ENCODE measurements around the gene CLDN15. TPM values are rescaled to one million over a fixed set of nuclear protein-coding genes. Genes with fewer than 3 reads are reported as not detected.
"Not testable (repeated sequence)": the region's sequence is repeated elsewhere in the genome, so short reads cannot be mapped to it uniquely, and the experiment has no call there.

The CLDN15 gene
- total RNA-seq, 1 experiment from 2014 or later: 2.1 TPM

DNA sequence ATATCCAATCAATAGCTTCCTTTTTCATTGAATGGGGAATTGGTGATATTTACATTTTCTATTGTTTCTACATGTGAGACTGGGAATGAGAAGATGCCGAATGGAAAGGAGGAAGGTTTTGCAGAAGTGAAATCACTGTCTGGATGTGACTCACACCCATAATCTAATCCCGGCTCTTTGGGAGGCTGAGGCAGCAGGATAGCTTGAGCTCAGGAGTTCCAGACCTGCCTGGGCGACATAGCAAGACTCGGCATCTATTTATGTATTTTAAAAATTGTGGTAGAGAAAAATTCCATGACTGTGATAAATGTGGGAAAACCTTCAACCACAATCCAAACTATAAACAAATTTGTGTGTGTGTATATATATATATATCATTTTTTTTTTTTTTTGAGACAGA, 18.2 kb upstream of the CLDN15 start:
- Histone ChIP-seq H3K4me3 (no peak overlapping the region), H3K36me3 (peaks cover 6% of the 10 kb centered on the region), H3K27me3 (replicated peaks) (peaks cover 14% of the 10 kb centered on the region), H3K27ac (no peak overlapping the region), H3K9me3 (replicated peaks) (no peaks in the 10 kb centered on the region), H3K4me1 (replicated peaks) (peaks cover 4% of the 10 kb centered on the region)
- peak in 1 of 2 experiments; percentile 7 for DNase-seq (ENCODE audit: low read depth in 1 of 2, low spot score in 2 of 2)

DNA sequence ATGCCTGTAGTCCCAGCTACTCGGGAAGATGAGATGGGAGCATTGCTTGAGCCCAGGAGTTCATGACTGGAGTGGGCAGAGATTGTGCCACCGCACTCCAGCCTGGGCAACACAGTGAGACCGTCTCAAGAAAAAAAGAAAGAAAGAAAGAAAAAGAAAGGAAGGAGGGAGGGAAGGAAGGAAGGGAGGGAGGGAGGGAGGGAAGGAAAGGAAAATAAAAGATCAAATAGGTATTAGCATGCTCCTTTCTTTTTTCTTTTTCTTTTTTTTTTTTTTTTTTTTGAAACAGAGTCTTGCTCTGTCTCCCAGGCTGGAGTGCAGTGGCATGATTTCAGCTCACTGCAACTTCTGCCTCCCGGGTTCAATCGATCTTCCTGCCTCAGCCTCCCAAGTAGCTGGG, 15.6 kb upstream of the CLDN15 start:
- not testable (repeated sequence) for H3K9me3 ChIP-seq (replicated peaks); H3K27ac ChIP-seq; DNase-seq (ENCODE audit: low read depth in 1 of 2, low spot score in 2 of 2); H3K4me3 ChIP-seq; H3K27me3 ChIP-seq (replicated peaks); H3K4me1 ChIP-seq (replicated peaks)
- peaks cover 26% of the 10 kb centered on the region for H3K36me3 ChIP-seq

DNA sequence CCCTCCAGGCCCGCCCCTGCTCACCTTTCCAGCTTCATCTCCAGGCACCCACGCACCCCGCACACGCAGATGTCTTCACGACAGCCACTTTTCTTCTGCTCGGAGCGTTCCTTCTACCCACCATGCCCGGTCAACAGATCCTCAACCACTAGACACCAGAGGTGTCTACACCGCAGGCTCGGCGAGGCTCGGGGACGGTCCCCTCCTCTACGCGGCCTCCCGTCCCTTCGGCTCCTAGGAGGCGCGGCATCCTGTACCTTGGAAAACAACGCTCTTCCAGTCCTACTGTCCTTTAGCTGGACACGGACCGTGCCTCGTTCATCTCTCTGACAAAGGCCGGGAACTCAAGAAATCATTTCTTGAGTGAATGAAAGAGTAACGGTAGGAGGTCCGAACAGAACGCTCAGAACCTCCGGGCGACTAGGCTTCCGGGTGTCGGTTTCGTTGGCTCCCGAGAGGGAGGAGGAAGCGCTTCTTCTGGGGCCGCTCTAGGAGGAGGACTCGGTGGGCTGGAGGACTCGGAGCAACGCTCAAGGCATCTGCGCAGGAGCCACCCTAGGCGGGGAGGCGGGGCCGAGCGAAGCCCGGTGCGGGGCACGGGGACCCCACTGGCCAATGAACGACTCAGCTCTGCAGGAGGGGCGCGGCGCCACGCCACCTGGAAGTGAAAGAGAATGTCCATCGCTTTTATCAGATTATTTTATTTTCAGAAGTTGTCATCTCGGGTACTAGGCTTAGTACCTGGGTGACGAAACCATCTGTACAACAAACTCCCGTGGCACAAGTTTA, 14.5 kb upstream of the CLDN15 start:
- Histone ChIP-seq H3K27ac (peak overlapping the region; percentile 35), H3K27me3 (replicated peaks) (peaks cover 7% of the 10 kb centered on the region; the same call in 1 of the 2 replicates), H3K4me3 (peak overlapping the region; percentile 67), H3K4me1 (replicated peaks) (peaks cover 4% of the 10 kb centered on the region), H3K36me3 (peaks cover 31% of the 10 kb centered on the region), H3K9me3 (replicated peaks) (no peaks in the 10 kb centered on the region)
- peak; percentile 96 to 99 for DNase-seq (ENCODE audit: low read depth in 1 of 2, low spot score in 2 of 2)

DNA sequence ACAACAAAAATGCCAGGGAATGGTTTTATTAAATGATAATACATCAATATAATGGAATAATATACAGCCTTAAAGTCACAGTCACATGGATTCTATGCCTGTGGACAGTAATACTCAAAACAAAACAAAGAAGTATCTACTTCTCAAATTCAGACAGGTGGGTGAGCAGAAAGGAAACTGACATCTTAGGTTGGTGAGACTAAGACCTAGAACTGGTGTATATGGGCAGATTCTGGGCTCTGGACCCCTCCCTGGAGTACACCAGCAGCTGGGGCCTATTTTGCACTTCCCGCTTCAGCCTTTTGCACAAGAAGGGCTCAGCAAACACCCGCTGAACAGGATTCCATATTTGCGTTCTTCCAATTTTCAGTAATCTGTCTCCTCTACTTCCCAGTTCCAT, 12.7 kb upstream of the CLDN15 start:
- H3K27ac ChIP-seq: no peak overlapping the region
- H3K4me1 ChIP-seq (replicated peaks): peaks cover 5% of the 10 kb centered on the region
- peaks cover 39% of the 10 kb centered on the region for H3K36me3 ChIP-seq
- DNase-seq (ENCODE audit: low read depth in 1 of 2, low spot score in 2 of 2): no peak
- H3K27me3 ChIP-seq (replicated peaks): peaks cover 7% of the 10 kb centered on the region; the same call in 1 of the 2 replicates
- H3K9me3 ChIP-seq (replicated peaks): no peaks in the 10 kb centered on the region
- no peak overlapping the region for H3K4me3 ChIP-seq

DNA sequence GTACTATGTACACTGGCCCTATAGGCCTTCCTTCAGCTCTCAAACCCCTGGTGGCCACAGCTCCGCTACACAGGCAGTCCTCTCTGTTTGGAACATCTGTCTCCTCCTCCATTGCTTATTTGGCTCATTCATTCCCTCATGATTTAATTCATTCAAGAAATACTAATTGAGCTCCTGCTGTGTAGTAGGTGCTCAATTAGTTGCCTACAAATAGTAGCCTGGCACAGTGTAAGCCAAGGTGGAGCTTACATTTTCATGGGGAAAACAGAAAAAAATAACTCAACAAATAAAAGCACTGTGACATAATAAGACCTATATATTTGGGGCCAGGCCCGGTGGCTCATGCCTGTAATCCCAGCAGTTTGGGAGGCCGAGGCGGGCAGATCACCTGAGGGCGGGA, 10.7 kb upstream of the CLDN15 start:
- DNase-seq (ENCODE audit: low read depth in 1 of 2, low spot score in 2 of 2): no peak
- no peak overlapping the region for H3K27ac ChIP-seq
- no peaks in the 10 kb centered on the region for H3K9me3 ChIP-seq (replicated peaks)
- H3K4me1 ChIP-seq (replicated peaks): peaks cover 18% of the 10 kb centered on the region
- no peaks in the 10 kb centered on the region for H3K27me3 ChIP-seq (replicated peaks)
- no peak overlapping the region for H3K4me3 ChIP-seq
- peaks cover 51% of the 10 kb centered on the region for H3K36me3 ChIP-seq

DNA sequence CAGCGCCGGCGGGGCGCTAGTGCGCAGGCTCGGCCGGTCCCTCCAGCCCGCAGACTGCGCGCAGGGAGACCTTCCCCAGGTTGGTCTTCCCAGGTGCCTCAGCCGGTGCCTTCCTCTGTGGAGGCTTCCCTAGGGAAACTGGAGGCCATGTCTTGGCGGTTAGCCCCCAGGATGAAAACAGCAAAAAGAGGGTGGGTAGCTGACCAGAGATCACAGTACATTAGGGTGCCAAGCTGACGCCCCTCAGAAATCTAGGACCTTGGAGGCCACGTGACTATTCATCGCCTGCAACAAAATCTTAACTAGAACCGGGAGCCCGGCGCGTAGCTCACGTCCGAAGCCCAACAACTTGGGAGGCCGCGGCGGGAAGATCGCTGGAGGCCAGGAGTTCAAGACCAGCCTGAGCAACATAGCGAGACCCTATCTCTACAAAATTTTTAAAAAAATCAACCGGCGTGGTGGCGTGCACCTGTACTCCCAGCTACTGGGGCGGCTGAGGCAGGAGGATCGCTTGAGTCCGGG, 7.6 kb upstream of the CLDN15 start:
- peaks cover 14% of the 10 kb centered on the region for H3K4me1 ChIP-seq (replicated peaks)
- H3K4me3 ChIP-seq: peak overlapping the region; percentile 74
- DNase-seq (ENCODE audit: low read depth in 1 of 2, low spot score in 2 of 2): no peak
- H3K9me3 ChIP-seq (replicated peaks): no peaks in the 10 kb centered on the region
- H3K27me3 ChIP-seq (replicated peaks): no peaks in the 10 kb centered on the region
- H3K27ac ChIP-seq: peak overlapping the region; percentile 52
- peaks cover 57% of the 10 kb centered on the region for H3K36me3 ChIP-seq

DNA sequence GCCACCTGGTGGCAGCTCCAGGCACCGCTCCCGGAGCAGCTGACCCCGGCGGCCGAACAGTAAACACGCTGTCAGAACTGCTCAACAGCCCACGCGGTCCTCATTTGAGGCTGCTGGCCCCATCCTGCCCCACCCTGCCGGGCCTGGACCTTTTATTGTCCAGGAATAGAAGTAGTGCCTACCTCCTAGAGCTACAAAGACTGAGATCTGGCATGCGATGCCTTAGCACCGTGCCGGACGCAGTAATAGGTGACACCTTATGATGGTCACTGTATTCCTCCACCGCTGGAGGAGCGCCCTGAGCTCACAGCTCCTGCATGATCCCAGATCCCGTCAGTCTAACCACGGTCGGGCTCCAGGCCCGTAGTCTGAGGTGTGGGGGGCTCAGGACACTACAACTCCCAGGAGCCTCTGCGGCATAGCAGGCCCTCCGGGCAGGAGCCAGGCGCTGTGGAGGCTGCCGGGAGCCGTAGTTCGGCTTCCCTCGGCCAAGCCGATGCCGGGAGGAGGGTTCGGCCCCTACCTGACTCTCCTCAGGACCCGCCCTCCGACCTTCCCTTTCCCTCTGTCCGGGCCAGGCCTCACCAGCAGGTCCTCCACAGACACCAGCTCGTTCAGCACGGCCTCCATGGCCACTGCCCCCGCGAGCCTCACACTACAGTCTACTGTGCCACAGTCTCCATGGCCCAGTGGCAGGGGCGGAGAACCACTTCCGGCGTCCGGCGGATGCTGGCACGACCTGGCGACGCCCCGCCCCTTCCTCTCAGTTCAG, 7.0 kb upstream of the CLDN15 start, which contains the start of gene FIS1:
FIS1 (minus strand) TSS at position 707 of the 772 bp plus-strand sequence; CDS start at position 630, 77 bp downstream.
- Histone ChIP-seq H3K27ac (peak within 1 kb of the TSS; percentile 52), H3K4me3 (peak within 1 kb of the TSS; percentile 74), H3K36me3 (peaks cover 59% of the 10 kb centered on the region), H3K27me3 (replicated peaks) (no peaks in the 10 kb centered on the region), H3K9me3 (replicated peaks) (no peaks in the 10 kb centered on the region), H3K4me1 (replicated peaks) (peaks cover 14% of the 10 kb centered on the region)
- DNase-seq (ENCODE audit: low read depth in 1 of 2, low spot score in 2 of 2): peak; percentile 93 to 97

DNA sequence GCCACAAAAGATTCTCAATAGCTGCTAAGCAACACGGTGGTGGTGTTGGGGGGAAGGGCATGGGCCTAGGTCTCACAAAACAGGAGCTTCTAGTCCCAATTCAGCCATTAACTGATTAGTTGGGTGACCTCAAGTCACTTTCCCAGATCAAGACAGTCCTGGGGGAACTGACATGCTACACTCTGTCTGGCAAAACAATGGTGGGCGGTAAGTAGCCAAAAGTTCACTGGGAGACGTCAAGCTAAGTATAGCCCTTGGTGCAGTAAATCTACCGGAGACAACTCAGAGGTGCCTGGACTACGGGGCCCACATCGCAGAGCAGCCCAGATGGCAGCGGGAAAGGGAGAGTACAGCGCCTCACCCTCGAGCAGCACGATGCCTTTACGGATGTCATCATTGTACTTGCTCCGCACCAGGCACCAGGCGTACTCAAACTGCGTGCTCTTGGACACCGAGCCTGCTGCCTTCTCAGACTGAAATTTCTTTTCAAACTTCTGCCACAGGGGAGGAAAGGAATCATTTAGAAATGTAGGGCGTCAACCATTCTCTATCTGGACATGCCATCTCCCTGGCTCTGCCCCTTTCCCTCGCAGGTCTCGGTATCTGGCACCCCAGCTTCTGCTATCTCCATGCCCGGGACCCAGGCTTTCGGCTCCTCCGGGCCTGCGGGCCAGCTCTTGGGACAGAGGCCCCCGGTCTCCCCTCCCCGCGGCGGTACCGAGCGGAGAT, 6.2 kb upstream of the CLDN15 start:
- H3K36me3 ChIP-seq: peaks cover 58% of the 10 kb centered on the region
- H3K4me3 ChIP-seq: peak overlapping the region; percentile 74
- no peak for DNase-seq (ENCODE audit: low read depth in 1 of 2, low spot score in 2 of 2)
- peaks cover 14% of the 10 kb centered on the region for H3K4me1 ChIP-seq (replicated peaks)
- H3K27ac ChIP-seq: no peak overlapping the region; the same call in 1 of the 2 replicates
- no peaks in the 10 kb centered on the region for H3K27me3 ChIP-seq (replicated peaks)
- no peaks in the 10 kb centered on the region for H3K9me3 ChIP-seq (replicated peaks)

DNA sequence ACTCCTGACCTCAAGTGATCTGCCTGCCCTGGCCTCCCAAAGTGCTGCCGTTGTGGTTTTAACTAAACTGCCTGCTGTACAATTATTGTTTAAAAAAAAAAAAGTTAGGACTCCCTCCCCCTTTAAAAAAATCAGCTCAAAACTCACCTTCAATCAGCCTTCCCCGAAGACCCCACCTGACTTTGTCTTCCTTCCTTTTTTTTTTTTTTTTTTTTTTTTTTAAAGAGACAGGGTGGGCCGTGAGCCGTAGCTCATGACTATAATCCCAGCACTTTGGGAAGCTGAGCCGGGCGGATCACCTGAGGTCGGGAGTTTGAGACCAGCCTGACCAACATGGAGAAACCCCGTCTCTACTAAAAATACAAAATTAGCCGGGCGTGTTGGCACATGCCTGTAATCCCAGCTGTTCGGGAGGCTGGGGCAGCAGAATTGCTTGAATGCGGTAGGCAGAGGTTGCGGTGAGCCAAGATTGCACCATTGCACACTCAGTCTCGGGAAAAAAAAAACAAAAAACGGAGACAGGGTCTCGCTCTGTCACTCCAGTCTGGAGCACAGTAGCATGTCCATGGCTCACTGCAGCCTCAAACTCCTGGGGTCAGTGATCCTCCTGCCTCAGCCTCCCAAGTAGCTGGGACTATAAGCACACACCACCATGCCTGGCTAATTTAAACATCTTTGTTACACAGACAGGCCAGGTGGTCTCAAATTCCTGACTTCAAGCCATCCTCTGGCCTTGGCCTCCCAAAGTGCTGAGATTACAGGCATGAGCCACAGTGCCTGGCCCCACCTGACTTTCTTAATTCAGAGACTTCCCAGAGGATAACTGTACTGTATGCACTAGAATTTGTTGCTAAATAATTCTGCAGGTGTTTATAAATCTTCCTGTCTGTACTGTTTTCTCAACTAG, 4.1 kb upstream of the CLDN15 start:
- H3K4me1 ChIP-seq (replicated peaks): peaks cover 14% of the 10 kb centered on the region
- no peak for DNase-seq (ENCODE audit: low read depth in 1 of 2, low spot score in 2 of 2)
- H3K9me3 ChIP-seq (replicated peaks): no peaks in the 10 kb centered on the region
- no peak overlapping the region for H3K4me3 ChIP-seq
- H3K36me3 ChIP-seq: peaks cover 57% of the 10 kb centered on the region
- H3K27me3 ChIP-seq (replicated peaks): no peaks in the 10 kb centered on the region
- no peak overlapping the region for H3K27ac ChIP-seq

DNA sequence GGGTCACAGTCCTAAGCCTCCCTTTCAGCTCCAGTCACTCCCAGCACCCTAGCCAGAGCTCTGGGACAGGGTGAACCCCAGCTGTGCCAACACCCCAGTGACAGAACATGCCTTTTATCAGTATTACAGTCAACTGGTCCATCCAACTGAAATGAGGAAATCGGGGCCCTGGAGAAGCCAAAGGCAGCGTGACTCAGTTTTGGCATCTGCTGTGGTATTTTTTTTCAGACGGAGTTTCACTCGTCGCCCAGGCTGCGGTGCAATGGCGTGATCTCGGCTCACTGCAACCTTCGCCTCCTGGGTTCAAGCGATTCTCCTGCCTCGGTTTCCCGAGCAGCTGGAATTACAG, 3.4 kb upstream of the CLDN15 start:
- Histone ChIP-seq H3K4me3 (no peak overlapping the region), H3K4me1 (replicated peaks) (peaks cover 14% of the 10 kb centered on the region), H3K36me3 (peaks cover 56% of the 10 kb centered on the region), H3K27me3 (replicated peaks) (no peaks in the 10 kb centered on the region), H3K27ac (no peak overlapping the region), H3K9me3 (replicated peaks) (no peaks in the 10 kb centered on the region)
- no peak for DNase-seq (ENCODE audit: low read depth in 1 of 2, low spot score in 2 of 2)

DNA sequence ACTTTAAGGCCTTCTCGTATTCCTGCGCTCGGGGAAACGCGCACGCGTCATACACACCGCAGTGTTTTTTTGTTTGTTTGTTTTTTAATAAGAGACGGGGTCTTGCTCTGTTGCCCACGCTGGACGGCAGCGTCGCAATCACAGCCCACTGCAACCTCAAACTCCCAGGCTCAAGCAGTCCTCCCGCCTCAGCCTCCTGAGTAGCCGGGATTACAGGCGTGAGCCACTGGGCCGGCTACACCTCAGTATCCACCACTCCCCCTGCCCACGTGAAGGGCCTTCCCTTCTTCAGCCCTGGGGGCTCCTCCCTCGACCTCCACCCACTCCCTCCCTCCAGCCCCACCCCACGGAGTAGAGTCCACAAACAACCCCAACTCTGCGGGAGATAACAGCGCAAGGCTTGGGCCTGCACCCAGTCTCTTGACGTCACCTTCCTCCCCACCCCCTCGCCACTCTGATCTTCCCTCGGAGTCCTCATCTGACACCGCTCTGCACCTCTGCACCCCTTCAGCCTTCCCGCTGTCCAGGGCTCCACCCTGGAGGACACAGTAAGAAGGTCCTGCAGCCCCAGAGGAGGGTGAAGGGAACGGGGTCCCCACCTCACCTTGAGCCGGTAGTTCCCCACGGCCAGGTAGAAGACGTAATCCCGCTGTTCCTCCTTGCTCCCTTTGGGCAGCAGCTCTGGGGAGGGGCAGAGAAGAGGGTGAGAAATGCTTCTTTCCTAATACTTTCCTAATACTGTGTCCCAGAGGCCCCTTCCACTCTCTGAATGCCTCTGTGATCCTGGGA, 2.8 kb upstream of the CLDN15 start:
- Histone ChIP-seq H3K36me3 (peaks cover 50% of the 10 kb centered on the region), H3K4me3 (no peak overlapping the region), H3K27ac (no peak overlapping the region), H3K27me3 (replicated peaks) (no peaks in the 10 kb centered on the region), H3K9me3 (replicated peaks) (no peaks in the 10 kb centered on the region), H3K4me1 (replicated peaks) (peaks cover 14% of the 10 kb centered on the region)
- DNase-seq (ENCODE audit: low read depth in 1 of 2, low spot score in 2 of 2): no peak

DNA sequence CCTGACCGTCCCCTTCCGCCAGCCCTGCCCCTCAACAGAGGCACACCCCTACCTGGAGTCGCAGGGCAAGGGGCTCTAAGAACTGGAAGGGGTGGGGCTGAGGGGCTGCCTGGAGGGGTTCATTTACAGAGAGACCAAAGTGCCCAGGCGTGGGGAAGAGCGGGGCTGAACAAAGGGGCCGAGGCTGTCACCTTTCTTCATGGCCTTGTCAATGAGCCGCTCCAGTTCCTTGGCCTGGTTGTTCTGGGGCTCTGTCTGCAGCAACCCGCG, 2.3 kb upstream of the CLDN15 start:
- DNase-seq (ENCODE audit: low read depth in 1 of 2, low spot score in 2 of 2): no peak
- Histone ChIP-seq H3K4me3 (no peak overlapping the region), H3K27ac (no peak overlapping the region), H3K4me1 (replicated peaks) (peaks cover 9% of the 10 kb centered on the region), H3K27me3 (replicated peaks) (no peaks in the 10 kb centered on the region), H3K36me3 (peaks cover 45% of the 10 kb centered on the region), H3K9me3 (replicated peaks) (no peaks in the 10 kb centered on the region)

All from SJSA1 (cell line).